ENCODE data around the gene GRB2.
A peak's percentile ranks its signal among the peaks of the same experiment; 100 is the strongest.

GRB2 gene

DNA sequence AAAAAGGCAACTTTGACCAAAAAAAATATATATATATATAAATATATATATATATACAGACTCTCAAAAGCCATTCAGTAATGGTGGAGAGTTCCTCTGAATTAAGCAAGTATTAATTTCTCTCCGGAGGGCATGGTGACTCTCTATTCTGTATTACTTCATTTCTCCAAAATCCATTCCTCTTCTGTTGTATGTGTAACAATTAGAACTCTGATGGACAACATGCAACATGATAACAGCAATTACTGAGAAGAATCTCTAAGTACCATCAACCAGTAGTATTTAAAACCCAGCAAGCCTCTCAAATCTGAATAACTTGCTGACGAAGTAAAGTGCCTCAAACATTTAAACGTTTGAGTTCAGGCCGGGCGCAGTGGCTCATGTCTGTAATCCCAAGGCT, 2.3 kb downstream of the GRB2 start:
- TF ChIP-seq CTCF (IDR thresholded peaks at IDR 0.05; ENCODE audit: borderline replicate concordance, insufficient read depth, low read depth, low read length), result no peak
- peak overlapping the region; percentile 28 for H3K4me3 ChIP-seq (ENCODE audit: low read depth, low read length)

GRCh38 chr17:75402026-75402425, 3.5 kb downstream of the GRB2 start:
- no peak for TF ChIP-seq CTCF (IDR thresholded peaks at IDR 0.05; ENCODE audit: borderline replicate concordance, insufficient read depth, low read depth, low read length)
- no peak overlapping the region for H3K4me3 ChIP-seq (ENCODE audit: low read depth, low read length)

DNA sequence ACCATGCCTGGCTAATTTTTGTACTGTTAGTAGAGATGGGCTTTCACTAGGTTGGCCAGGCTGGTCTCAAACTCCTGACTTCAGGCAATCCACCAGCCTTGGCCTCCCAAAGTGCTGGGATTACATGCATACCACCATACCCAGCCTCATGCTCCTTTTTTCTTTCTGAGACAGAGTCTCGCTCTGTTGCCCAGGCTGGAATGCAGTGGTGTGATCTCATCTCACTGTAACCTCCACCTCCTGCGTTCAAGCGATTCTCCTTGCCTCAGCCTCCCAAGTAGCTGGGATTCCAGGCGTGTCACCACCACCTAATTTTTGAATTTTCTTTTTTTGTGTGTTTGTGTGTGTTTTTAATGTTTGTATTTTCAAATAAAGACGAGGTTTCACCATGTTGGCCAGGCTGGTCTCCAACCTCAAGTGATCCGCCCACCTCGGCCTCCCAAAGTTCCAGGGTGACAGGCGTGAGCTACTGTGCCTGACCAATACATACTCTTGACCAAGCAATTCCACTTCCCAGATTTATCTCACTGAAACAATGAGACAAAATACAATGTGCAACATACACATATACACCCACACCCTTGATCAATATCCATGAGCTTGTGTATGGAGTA, 5.0 kb downstream of the GRB2 start:
- no peak for TF ChIP-seq CTCF (IDR thresholded peaks at IDR 0.05; ENCODE audit: borderline replicate concordance, insufficient read depth, low read depth, low read length)
- H3K4me3 ChIP-seq (ENCODE audit: low read depth, low read length), result no peak overlapping the region

DNA sequence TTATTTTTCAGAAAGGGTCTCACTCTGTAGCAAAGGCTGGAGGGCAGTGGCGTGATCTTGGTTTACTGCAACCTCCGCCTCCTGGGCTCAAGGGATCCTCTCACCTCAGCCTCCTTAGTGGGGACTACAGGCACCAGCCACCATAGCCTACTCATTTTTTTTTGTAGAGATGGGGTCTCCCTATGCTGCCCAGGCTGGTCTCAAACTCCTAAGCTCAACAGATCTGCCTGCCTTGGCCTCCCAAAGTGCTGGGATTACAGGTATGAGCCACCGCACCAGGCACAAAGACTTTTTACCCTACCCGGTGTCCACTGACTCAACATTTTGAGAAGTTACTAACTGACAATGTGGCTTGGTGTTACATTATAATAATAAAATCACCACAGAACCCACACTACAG, 7.2 kb downstream of the GRB2 start:
- TF ChIP-seq CTCF (IDR thresholded peaks at IDR 0.05; ENCODE audit: borderline replicate concordance, insufficient read depth, low read depth, low read length), result no peak
- H3K4me3 ChIP-seq (ENCODE audit: low read depth, low read length), result no peak overlapping the region

DNA sequence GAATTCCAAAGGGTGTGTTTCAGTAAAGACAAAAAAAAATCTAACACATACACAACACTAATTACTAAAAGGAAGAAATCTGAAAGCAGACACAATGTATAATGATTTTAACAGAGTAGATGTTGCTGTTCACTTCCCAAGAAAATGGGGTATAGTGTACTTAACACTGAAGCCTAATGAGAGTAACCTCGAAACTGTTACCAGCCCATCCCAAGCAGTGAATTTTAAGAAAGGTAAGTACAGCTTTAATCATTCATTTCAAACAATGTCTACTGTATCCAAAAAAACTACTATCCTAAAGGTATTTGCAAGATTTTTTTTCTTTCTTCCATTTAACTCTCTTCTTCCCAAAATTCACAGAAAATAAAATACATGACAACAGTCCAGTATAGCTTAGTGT, 8.3 kb downstream of the GRB2 start:
- no peak for TF ChIP-seq CTCF (IDR thresholded peaks at IDR 0.05; ENCODE audit: borderline replicate concordance, insufficient read depth, low read depth, low read length)

DNA sequence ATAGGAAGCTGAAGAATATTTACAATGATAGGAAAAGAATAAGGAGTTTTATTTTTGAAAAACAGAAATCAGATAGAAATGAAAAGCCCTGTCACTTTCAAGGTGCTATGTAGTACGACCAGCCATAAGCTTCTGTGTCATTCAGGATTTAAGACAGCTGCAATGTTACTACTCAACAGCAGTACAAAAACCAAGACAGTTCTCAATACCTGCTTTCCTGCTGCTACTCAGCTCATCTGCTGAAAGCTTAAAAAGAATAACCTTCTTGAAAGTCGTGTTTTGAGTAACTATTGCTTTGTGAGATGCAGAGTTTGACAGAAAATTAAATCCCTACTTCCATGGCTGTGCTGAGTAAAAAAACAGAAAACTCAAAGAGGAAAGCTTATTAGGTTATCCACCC, 8.7 kb downstream of the GRB2 start:
- no peak overlapping the region for H3K4me3 ChIP-seq (ENCODE audit: low read depth, low read length)
- no peak for TF ChIP-seq CTCF (IDR thresholded peaks at IDR 0.05; ENCODE audit: borderline replicate concordance, insufficient read depth, low read depth, low read length)

More for the DNA sequence above, 8.3 kb downstream of the GRB2 start:
- no peak overlapping the region for H3K4me3 ChIP-seq (ENCODE audit: low read depth, low read length)

GRCh38 chr17:75396025-75396424, 9.5 kb downstream of the GRB2 start:
- H3K4me3 ChIP-seq (ENCODE audit: low read depth, low read length), result peak overlapping the region; percentile 12
- no peak for TF ChIP-seq CTCF (IDR thresholded peaks at IDR 0.05; ENCODE audit: borderline replicate concordance, insufficient read depth, low read depth, low read length)
